GM04503 (cell line): Measurements from ENCODE around the gene EVPL.
A peak's percentile ranks its signal among the peaks of the same experiment; 100 is the strongest.
"Not testable (repeated sequence)": the region's sequence is repeated elsewhere in the genome, so short reads cannot be mapped to it uniquely, and the experiment has no call there.

Source experiments
- DNase-seq: peaks from one replicate; pipeline ENCODE4 v3.0.0-alpha.2; 2012; ENCODE audit warnings: low read depth

The EVPL gene

GRCh38 chr17:75996665-75997590 is 30.2 kb downstream of the EVPL start:
- DNase-seq, result no peak

GRCh38 chr17:75995385-75995925 is 31.7 kb downstream of the EVPL start:
- DNase-seq, result no peak

- DNase-seq, result no peak
These were observed 32.2 kb downstream of the EVPL start for GRCh38 chr17:75994802-75995370.

GRCh38 chr17:75991396-75991795 is 35.7 kb downstream of the EVPL start:
- DNase-seq, result no peak

GRCh38 chr17:75987041-75987440 is 40.1 kb downstream of the EVPL start:
- no peak for DNase-seq

GRCh38 chr17:75985986-75986385 is 41.1 kb downstream of the EVPL start:
- DNase-seq, result no peak

GRCh38 chr17:75983501-75984181 is 43.5 kb downstream of the EVPL start:
- no peak for DNase-seq

GRCh38 chr17:75981019-75981615 is 46.0 kb downstream of the EVPL start:
- no peak for DNase-seq

GRCh38 chr17:75980188-75981018 is 46.7 kb downstream of the EVPL start:
- no peak for DNase-seq

GRCh38 chr17:75979705-75980187 is 47.4 kb downstream of the EVPL start:
- peak; percentile 42 for DNase-seq

- peak; percentile 79 for DNase-seq
These were observed 48.0 kb downstream of the EVPL start, which contains the start of the genes ACOX1 and TEN1 for GRCh38 chr17:75978938-75979704. Gene ACOX1, minus strand, starts transcription at chr17:75979166. Its CDS starts 93 bp downstream, at chr17:75979073. Gene TEN1, plus strand, starts transcription at chr17:75979240. Its CDS starts 6,953 bp downstream, at chr17:75986193.

GRCh38 chr17:75976175-75976848 is 50.8 kb downstream of the EVPL start:
- no peak for DNase-seq

GRCh38 chr17:75975757-75976174 is 51.3 kb downstream of the EVPL start:
- no peak for DNase-seq

GRCh38 chr17:75975187-75975586 is 51.9 kb downstream of the EVPL start:
- not testable (repeated sequence) for DNase-seq

GRCh38 chr17:75970626-75971025 is 56.5 kb downstream of the EVPL start:
- no peak for DNase-seq

GRCh38 chr17:75970011-75970523 is 57.0 kb downstream of the EVPL start:
- DNase-seq, result no peak

- not testable (repeated sequence) for DNase-seq
These were observed 58.1 kb downstream of the EVPL start for GRCh38 chr17:75969044-75969443.

GRCh38 chr17:75965468-75965867 is 61.6 kb downstream of the EVPL start:
- DNase-seq, result no peak

- no peak for DNase-seq
These were observed 67.1 kb downstream of the EVPL start for GRCh38 chr17:75959839-75960511.
